Neural cell (in vitro differentiated cells): ENCODE data around the gene C6orf118.

Experiments used
- EP300 ChIP-seq: fragments of 450-650 bp; conservative IDR thresholded peaks from 2 replicates; pipeline ENCODE4 v1.6.1; 2014; ENCODE audit warnings: antibody characterized with exemption, mild to moderate bottlenecking, moderate library complexity; ENCODE audit not compliant: poor library complexity, severe bottlenecking
- EZH2 ChIP-seq: fragments of 200-600, 300-800 bp; shearing (Covaris generic), sonication (generic); IDR thresholded peaks from 2 replicates; pipeline ENCODE4 v1.6.1; 2014; ENCODE audit warnings: antibody characterized with exemption, low read length, borderline replicate concordance, mild to moderate bottlenecking; ENCODE audit not compliant: insufficient read depth, poor library complexity, severe bottlenecking
- TF ChIP-seq, protein P1 (sequence below): IDR thresholded peaks from 2 replicates; pipeline ENCODE4 v1.6.1; 2012; ENCODE audit warnings: borderline replicate concordance
- TF ChIP-seq, protein P2 (sequence below): fragments of 450-650 bp; IDR thresholded peaks from 2 replicates; pipeline ENCODE4 v1.5.1; 2014; ENCODE audit warnings: antibody characterized with exemption, mild to moderate bottlenecking, moderate library complexity; ENCODE audit not compliant: poor library complexity, severe bottlenecking

DNA sequence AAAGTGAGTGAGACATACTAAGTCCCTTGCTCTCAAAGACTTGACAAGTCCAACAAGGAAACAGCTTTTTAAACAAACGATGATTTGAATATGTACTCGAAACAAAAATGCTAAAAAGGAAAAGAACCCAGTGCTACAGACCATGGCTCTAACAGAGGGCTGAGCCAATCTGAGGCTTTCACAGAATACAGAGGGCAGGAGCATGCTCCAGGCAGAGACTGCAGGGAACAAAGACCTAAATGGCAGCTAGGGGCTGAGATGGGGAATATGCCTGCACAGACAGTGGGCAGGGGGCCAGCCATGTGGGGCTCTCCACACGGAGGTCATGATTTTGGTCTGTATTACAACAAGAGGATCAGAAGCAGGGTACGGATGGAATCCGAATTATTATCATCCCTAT is 31.1 kb upstream of the C6orf118 start:
- TF ChIP-seq, protein P1, sequence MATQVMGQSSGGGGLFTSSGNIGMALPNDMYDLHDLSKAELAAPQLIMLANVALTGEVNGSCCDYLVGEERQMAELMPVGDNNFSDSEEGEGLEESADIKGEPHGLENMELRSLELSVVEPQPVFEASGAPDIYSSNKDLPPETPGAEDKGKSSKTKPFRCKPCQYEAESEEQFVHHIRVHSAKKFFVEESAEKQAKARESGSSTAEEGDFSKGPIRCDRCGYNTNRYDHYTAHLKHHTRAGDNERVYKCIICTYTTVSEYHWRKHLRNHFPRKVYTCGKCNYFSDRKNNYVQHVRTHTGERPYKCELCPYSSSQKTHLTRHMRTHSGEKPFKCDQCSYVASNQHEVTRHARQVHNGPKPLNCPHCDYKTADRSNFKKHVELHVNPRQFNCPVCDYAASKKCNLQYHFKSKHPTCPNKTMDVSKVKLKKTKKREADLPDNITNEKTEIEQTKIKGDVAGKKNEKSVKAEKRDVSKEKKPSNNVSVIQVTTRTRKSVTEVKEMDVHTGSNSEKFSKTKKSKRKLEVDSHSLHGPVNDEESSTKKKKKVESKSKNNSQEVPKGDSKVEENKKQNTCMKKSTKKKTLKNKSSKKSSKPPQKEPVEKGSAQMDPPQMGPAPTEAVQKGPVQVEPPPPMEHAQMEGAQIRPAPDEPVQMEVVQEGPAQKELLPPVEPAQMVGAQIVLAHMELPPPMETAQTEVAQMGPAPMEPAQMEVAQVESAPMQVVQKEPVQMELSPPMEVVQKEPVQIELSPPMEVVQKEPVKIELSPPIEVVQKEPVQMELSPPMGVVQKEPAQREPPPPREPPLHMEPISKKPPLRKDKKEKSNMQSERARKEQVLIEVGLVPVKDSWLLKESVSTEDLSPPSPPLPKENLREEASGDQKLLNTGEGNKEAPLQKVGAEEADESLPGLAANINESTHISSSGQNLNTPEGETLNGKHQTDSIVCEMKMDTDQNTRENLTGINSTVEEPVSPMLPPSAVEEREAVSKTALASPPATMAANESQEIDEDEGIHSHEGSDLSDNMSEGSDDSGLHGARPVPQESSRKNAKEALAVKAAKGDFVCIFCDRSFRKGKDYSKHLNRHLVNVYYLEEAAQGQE, result no peak
- TF ChIP-seq, protein P2, sequence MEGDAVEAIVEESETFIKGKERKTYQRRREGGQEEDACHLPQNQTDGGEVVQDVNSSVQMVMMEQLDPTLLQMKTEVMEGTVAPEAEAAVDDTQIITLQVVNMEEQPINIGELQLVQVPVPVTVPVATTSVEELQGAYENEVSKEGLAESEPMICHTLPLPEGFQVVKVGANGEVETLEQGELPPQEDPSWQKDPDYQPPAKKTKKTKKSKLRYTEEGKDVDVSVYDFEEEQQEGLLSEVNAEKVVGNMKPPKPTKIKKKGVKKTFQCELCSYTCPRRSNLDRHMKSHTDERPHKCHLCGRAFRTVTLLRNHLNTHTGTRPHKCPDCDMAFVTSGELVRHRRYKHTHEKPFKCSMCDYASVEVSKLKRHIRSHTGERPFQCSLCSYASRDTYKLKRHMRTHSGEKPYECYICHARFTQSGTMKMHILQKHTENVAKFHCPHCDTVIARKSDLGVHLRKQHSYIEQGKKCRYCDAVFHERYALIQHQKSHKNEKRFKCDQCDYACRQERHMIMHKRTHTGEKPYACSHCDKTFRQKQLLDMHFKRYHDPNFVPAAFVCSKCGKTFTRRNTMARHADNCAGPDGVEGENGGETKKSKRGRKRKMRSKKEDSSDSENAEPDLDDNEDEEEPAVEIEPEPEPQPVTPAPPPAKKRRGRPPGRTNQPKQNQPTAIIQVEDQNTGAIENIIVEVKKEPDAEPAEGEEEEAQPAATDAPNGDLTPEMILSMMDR, result no peak
- no peak for TF ChIP-seq EZH2
- no peak for TF ChIP-seq EP300
